Hematopoietic multipotent progenitor cell (in vitro differentiated cells): ENCODE results near the gene TMEM252. TPM values are rescaled to one million over a fixed set of nuclear protein-coding genes. Genes with fewer than 3 reads are reported as not detected.

Experiments used
- DNase-seq, 3 donors: peaks; one replicate each; pipeline ENCODE4 v3.0.0-alpha.2; 2011 to 2015; ENCODE audit warnings: low read depth in 2 of 3, low spot score in 2 of 3
- total RNA-seq: library from RNA; depleted of rRNA; stranded (reverse); fragments of >200 nt; gene quantifications from one replicate; pipeline ENCODE4 v1.2.3, GENCODE V29; 2012

Gene TMEM252
- total RNA-seq, 1 donor: not detected

DNA sequence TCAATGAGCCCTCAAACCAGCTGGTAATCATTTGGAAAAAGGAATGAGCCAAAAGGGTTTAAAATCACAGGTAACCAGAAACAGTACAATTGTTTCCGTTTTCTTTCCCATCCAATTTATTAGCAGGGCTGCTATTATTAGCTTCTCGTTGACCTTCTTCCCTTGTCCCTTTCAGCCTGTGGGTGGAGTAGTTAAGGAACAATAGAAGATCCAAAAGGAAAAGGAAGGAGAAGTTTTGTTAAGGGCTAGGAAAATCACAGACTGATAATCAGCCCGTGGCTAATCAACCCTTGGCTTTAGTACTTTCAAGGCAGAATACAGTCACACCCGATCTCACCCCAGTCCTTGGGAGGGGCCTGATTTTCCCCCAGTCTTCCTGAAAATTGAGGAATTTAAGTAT lies 38.4 kb downstream of the TMEM252 start:
- DNase-seq: no peak

DNA sequence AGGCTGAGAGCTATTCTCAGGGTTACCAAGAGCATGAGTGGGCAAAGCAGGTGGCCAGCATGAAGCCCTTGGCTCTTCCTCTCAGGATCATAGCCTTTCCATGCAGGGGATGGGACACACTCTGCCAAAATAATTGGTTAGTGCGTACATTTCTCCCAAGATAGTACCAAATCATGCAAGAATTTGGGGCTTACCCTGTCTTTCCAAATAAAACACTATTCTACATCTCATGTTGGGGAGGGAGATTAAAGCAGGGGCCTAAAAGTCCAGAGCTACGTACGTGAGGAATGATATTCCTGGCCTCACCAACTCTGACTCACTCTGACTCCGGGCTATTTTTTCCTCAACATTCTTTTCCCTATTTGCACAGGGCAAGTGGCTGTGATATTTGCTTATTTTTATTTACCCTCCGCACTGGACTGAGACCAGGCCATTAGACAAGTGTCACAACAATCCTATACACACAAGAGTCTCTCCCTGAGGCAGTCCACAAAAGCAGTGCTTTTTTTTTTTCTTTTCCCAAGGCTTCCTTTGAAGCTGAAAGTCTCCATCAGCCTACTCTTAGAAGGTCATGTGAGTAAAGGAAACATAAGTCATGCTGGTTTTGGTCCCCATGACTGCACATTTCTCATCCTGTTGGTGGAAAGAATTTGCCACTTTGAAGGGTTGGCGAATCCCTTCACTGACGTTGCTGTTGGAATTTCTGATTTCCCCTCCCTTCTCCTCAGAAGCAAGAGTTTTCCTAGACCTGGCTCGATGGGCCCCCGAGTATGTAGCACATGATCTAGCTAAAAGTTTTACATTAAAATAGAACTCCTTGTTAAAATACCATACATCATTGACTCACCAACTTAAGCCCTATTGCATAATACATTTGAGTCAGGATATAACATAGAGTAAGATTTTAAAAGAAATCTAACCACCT lies 40.0 kb downstream of the TMEM252 start:
- DNase-seq: no peak

DNA sequence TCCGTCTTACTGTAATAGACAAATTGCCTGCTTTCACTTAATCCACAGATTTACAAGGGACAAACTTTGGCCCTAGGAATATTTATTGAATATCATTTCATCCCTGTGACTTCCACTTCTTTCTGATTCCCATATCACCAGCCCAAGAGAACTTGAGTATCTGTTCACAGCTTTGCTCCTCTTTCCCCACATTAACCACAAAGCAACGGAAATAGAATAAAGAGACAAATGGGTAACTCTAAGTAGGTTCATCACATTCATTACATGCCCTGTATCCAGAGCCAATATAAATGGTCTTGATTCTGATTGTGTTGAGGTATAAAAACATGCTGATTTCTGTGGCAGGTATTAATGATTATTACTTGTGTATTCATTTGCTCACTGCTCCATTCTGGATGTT lies 41.9 kb downstream of the TMEM252 start:
- DNase-seq: no peak

DNA sequence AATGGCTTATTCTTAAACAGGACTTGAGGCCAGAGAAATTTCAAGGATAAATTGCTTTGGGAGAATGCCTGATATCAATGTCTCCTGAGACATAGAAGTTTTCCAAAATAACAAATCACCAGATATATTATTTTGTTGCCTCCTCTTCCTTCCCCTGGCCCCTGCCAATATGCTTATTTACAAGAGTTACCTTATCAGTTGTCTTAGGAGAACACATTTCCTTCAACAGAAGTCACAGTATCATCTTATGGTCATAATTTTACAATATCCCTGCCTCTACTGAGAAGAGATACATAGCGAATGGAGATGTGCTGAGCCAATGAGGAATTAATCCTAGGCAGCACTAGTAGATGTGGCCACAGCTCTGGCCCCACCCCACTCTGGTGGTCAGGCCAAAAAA lies 43.1 kb downstream of the TMEM252 start:
- DNase-seq: no peak

DNA sequence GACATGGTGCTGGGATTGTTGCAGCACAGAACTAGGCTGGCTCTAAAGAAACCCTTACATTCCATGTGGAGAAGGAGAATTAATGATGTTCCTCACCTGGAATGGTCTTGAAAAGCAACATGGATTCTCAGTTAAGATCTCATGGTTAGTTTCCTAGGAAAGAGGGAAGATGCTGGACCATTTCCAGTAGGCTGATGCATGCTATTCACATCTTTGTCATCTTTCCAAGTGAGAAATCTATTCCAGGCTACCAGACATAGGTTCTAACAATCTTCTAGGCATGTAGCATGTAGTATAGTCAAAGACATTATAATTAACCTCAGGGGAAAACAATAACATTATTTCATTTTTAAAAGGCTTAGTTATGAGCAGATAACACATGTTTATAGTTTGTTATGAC lies 44.3 kb downstream of the TMEM252 start:
- DNase-seq: no peak

DNA sequence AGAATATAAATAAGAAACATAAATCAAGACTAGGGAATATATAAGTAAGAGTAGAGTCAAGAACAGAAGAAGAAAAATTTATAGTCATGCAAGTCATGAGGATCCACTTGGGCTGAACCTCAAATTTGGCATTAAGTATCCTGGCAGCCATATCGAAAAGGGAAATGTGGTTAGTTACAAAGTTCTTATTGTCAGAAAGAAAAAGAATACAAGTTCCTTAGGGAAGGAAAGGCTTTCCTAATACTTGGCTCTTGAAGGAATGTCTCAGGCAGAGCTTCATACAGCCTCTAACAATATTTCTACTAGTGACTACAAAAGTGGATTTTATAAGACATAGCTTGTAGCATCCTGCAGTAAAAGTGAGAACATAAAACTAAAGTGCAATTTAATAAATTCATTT lies 45.4 kb downstream of the TMEM252 start:
- DNase-seq: no peak

DNA sequence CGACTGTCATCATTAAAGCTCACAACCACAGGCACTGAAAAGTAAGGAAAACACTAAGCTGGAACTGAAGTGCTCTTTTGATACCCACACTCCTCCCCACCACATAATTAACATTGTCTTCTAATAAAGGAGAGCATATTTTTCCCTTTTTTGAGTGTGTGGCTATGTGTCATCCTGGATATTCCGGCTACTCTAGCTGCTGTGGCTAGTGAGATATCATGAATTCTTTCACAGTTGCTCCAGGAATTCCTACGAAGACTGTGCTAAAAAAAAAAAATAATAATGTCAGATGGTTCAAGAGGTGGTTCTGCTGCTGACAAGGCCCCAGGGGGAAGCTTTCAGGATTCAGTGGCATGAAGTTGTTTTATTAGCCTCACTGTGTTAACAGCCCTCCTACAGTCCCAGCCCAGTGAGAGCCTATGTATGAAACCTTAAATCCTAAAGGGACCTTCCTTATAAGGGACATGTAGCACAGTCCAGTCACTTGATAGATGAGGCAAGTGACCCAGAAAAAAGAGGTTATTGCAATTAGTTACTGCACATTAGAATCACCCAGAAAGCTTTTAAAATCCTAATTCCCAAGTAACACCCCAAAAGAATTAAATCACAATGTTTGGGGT lies 46.6 kb downstream of the TMEM252 start:
- no peak for DNase-seq

DNA sequence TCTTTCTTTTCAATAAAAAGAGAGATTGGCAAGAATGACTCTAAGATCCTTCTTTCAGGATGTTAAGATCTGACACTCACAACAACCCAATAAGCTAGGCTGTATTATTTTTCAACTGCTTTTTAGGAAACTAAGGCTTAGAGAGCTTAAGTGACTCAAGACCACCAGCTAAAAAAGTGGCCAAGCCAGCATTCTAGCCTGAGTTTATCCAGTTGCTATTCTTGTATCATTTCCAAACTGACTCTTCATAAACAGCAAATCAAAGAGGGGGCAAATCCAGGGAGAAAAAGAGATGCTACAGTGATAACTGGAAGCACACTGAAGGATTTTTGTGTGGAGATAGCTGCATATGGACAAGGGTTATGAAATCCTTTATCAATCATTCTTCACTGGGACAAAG lies 47.1 kb downstream of the TMEM252 start:
- no peak for DNase-seq

DNA sequence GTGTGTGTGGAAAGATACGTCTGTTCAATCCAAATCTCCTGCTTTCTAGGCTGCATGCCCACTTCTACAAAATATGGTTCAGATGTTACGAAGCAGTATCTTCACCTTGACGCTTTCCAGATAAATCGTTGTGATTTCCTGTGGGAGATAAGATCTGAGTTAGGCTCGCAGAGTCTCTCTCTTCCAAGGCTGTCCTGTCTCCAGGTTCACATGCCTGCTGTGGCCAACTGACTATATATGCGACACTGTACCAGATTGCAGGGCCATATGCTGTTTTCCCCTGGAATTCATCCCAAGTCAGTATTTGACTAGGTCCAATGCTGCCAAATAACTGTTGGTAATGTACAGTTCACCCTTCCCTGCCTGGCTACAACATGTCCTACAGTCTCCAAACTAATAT lies 47.9 kb downstream of the TMEM252 start:
- DNase-seq: no peak

DNA sequence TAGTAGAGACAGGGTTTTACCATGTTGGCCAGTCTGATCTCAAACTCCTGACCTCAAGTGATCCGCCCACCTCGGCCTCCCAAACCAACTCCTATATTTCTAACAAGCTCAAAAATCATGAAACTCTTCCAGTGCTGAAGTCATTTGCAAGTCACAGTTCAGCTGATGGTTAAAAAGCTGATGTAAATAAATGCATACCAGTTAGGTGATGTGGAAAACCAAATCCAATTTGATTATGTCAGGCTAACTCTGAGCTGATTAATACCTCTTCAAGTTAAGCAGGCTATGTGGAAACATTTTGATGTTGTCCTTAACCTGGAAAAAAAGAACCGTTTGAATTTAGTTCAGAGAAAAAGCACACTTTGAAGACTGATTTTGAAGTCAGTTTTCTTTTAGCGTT lies 51.0 kb downstream of the TMEM252 start:
- DNase-seq: no peak

DNA sequence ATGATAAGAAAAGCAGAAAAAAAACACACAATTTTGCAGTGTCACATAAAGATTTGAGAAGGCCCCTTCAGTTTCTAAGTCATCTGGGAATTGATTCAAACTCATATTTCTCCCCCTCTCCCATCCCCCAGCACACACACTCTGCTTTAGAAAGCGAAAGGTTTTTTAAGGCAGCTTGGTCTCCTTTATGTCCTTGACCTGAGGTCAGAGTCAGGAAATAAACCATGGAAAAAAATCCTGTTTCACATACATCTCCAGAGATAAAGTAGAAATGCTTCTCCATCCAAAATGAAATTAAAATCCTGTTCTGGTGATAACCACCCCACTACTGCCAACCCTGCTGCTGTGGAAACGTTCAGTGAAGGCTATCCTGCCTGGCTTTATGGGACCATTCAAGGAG lies 52.6 kb downstream of the TMEM252 start:
- no peak for DNase-seq

Other genes starting within 250 kb of the TMEM252 start
- gene FOXD4L3, start 238.0 kb downstream of the TMEM252 start, total RNA-seq: under 0.01 TPM
- gene PGM5, start 184.3 kb downstream of the TMEM252 start, total RNA-seq: 14.8 TPM
- 12.4 TPM for gene PIP5K1B, start 164.4 kb upstream of the TMEM252 start, total RNA-seq